Smooth muscle cell of the brain vasculature (primary cell): Measurements from ENCODE around the gene CEP152.
"Not testable (repeated sequence)": the region's sequence is repeated elsewhere in the genome, so short reads cannot be mapped to it uniquely, and the experiment has no call there.

Source experiments
- DNase-seq: peaks from one replicate; pipeline ENCODE4 v3.0.0-alpha.2; 2012; ENCODE audit warnings: low read depth, low spot score

The CEP152 gene, protein sequence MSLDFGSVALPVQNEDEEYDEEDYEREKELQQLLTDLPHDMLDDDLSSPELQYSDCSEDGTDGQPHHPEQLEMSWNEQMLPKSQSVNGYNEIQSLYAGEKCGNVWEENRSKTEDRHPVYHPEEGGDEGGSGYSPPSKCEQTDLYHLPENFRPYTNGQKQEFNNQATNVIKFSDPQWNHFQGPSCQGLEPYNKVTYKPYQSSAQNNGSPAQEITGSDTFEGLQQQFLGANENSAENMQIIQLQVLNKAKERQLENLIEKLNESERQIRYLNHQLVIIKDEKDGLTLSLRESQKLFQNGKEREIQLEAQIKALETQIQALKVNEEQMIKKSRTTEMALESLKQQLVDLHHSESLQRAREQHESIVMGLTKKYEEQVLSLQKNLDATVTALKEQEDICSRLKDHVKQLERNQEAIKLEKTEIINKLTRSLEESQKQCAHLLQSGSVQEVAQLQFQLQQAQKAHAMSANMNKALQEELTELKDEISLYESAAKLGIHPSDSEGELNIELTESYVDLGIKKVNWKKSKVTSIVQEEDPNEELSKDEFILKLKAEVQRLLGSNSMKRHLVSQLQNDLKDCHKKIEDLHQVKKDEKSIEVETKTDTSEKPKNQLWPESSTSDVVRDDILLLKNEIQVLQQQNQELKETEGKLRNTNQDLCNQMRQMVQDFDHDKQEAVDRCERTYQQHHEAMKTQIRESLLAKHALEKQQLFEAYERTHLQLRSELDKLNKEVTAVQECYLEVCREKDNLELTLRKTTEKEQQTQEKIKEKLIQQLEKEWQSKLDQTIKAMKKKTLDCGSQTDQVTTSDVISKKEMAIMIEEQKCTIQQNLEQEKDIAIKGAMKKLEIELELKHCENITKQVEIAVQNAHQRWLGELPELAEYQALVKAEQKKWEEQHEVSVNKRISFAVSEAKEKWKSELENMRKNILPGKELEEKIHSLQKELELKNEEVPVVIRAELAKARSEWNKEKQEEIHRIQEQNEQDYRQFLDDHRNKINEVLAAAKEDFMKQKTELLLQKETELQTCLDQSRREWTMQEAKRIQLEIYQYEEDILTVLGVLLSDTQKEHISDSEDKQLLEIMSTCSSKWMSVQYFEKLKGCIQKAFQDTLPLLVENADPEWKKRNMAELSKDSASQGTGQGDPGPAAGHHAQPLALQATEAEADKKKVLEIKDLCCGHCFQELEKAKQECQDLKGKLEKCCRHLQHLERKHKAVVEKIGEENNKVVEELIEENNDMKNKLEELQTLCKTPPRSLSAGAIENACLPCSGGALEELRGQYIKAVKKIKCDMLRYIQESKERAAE (N-terminal part only)

DNA sequence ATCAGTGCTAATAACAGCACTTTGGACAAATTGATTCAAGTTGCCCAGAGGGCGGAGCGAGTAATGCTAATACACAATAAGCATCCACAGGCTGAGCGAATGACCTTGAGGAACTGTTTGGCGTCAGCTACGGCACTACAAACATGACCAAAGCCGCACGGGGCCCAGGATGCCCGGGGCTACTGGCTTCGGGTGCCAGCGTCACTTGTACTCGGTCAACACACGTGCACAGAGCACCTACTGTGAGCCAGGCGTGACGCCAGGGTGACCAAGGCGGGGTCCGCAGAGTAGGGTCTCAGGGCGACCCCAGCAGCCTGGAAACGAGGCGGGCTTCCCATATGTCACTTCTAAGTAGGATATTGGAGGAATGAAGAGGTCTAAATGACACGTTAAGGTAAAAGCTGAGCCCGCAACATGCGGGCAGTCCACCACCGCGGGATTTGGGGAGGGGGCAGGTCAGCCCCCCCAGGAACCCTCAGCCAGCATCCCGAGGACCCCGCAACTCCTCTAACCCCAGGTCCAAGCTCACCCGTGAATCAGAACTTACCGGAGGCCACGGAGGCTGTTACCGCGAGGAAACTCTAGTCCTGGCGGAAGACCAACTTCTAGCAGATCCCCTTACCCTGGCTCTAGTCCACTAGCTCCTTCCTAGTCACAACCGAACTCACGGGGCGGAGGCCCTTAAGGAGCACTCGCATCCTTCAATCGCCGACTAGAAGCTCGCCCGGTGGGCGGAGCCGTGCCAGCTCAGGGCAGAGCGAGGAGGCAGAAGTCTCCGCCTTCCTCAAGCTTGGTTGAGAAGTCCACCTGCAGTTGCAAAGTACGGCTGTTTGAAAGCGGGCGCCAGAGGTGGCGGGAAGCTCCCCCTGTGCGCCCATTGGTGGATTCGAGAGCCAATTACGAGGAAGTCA, at the start of gene CEP152:
CEP152 (minus strand) TSS at position 656 of the 911 bp plus-strand sequence. CDS start 5,420 bp downstream, outside the sequence.
- DNase-seq = peak; percentile 99

DNA sequence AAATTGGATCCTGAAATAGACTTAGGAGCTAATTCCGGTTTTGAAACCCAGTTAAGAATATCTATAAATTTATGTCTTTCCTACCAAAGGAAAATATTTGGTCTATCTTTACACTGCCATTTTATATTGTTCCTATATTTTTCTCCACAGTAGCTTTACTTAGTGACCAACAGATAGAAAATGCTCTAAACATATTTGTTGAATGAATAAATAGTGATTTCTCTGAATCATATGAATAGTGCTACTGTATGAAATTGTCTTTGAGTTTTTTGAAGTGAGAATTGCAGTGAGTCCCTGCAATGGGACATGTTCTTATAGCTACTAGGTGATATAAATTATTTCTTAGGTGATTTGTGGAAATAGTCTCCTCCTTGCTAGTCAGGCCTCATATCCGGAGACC, 48.6 kb upstream of the CEP152 start:
- no peak for DNase-seq

DNA sequence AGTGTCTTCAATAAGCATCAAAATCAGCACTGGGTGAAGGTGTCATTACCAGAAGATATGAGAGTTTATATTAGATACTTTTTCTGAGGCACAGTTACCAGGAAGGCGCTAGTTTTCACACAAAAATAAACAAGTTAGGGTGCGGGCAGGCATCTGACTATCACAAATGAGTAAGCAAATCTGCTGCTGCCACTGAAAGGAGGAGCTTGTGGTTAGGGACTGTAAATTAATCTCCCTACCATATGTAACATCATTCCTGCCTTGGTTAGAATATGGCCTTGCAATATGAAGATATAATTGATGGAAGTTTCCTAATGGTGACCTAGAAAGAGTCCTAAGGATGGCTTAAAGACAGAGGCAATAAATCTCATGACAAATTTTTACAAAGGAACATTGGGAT, 47.5 kb upstream of the CEP152 start:
- DNase-seq = no peak

DNA sequence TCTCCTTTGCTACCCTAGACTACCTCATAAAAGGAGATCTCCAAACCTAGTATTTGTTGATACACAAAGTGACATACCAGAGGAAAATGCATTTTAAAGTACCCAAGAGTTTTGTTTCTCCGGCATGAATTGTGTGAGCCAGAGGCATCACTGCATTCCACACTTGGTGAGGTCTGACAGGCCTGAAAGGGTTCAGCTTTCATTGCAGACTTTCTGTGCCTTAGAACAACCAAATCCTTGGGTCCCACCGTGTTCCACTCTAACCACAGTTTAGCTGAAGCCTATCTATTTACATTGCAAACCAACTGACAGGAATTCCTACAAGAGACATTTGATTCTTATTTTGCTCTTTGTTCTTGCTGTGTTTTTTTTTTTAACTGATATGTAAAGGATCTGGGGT, 46.1 kb upstream of the CEP152 start:
- DNase-seq = no peak

GRCh38 chr15:48855501-48856440, 44.9 kb upstream of the CEP152 start:
- DNase-seq = no peak

GRCh38 chr15:48854434-48854833, 43.6 kb upstream of the CEP152 start:
- not testable (repeated sequence) for DNase-seq

DNA sequence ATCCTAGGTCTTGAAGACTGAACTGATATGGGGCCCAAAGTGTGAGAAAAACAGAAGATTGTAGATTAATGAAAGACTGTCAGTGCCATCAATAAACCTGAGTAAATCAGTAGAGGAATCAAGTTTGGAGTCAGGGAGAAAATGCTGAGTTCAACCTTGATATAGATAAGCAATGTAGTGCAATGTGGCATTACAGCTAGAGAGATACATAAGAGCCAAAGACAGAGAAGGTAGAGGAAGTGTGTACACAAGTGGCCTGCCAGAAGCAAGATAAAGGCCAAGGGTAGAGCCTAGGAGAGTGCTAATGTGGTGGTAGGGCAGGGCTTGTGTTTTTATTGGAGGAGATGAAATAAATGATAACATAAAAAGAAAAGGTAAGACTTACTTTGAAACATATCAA, 41.1 kb upstream of the CEP152 start:
- DNase-seq = no peak

- DNase-seq = no peak
Observed at GRCh38 chr15:48850648-48851047, 39.8 kb upstream of the CEP152 start.

GRCh38 chr15:48845123-48845522, 34.3 kb upstream of the CEP152 start:
- DNase-seq = no peak

GRCh38 chr15:48842501-48842900, 31.6 kb upstream of the CEP152 start:
- no peak for DNase-seq

GRCh38 chr15:48834756-48835155, 23.9 kb upstream of the CEP152 start:
- DNase-seq = no peak

DNA sequence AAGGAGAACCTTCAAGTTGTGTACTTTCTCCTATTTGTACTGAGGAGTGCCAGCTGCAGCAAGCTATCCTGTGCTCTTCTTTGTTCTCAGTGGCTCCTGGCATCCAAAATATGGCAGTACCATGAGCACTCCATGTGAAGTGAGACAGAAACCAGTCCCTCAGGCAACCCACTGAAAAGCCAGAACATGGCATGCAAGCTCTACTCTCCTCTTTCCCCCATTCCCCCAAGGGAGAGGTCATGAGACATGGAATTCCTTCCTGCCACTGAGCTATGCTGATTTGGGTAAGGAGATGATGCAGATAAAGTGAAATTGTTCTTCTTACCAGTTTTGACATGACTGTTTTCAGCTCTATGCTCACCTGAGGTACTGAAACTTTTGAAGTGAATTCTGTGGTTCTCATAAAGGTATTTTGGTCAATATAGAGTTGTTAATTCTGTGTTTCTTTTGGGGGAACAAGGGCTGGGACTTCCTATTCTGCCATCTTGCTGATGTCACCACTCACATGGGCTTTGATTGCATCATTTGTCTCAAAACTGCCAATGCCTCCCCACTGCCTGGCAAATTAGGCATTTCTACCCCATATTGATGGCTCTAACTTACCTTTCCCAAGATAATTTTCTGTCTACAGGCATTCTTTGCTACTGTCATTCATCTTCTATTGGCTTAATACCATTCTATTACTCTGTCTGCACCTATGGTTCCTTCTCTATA, 22.8 kb upstream of the CEP152 start:
- DNase-seq = no peak

DNA sequence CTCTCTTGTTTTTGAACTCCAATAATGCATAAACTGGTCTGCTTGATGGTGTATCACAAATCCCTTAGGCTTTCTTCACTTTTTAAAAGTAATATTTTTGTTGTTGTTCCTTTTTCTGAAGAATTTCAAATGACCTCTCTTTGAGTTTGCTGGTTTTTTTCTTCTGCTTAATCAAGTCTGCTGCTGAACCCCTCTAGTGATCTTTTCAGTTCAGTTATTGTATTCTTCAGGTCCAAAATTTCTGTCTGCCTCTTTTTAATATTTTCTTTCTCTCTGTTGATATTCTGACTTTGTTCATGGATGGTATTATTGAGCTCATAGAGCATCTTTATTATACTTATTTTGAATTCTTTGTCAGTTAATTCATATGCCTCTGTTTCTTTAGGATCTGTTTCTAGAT, 21.8 kb upstream of the CEP152 start:
- DNase-seq = no peak

- no peak for DNase-seq
Observed at GRCh38 chr15:48828906-48829305, 18.0 kb upstream of the CEP152 start.

GRCh38 chr15:48828471-48828870, 17.6 kb upstream of the CEP152 start:
- DNase-seq = no peak

DNA sequence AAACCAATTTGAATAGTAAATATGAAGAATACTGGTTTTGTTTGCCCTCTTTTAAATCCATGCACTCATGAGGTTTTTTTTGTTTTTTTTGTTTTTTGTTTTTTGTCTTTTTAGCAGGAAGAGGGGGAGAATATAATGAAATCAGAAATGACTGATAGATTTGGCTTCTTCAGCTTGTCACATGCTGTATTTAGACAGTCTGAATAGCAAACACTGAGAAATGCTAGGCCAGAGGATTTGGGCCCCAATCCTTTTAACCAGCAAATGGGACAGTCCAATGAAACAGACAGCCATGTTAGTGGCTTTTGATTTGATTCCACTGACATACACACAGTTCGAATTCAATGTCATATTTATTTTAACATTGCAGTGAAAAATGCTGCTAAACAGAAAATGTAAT, 14.2 kb upstream of the CEP152 start:
- DNase-seq = no peak

GRCh38 chr15:48823706-48824105, 12.8 kb upstream of the CEP152 start:
- no peak for DNase-seq

GRCh38 chr15:48823237-48823636, 12.4 kb upstream of the CEP152 start:
- DNase-seq = no peak

- DNase-seq = no peak
Observed at GRCh38 chr15:48814286-48814685, 3.4 kb upstream of the CEP152 start.
